ENCODE data around the gene MARCKS. TPM values are rescaled to one million over a fixed set of nuclear protein-coding genes. Genes with fewer than 3 reads are reported as not detected.
"Not testable (repeated sequence)": the region's sequence is repeated elsewhere in the genome, so short reads cannot be mapped to it uniquely, and the experiment has no call there.

The MARCKS gene
- total RNA-seq, 2 donors from 2014 or later, result 9.8 to 13.5 TPM

DNA sequence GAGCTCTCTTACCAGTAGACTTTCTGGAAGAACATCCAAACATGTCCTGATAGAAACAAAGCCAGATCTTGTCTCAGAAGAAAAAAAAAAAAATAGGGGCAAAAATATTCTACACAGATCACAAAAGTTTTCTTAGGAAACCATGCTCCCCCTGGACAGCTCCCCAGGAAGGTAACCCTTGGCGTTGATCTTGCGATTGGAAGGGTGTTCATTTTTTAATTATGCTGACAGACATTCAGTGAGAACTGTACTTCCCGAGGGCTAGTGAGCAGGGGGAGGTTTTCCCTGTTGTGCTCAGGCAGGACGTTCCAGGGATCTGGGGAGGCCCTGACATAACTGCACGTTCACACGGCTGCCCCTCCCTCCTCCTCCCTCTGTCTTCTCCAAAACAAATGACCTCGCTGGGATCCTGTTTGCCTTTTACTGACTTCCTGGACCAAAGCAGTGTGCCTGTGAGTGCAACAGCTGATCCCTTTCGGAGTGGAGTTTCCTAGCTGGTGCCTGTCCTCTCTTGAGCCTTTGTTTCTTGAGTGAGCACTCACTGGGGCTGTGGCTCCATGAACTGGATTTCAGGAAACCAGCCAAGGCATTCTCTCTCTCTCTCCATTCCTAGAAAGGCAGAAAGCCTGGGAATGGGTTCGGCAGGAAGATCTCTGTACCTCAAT is 46.7 kb downstream of the MARCKS start:
- H3K4me3 ChIP-seq, result no peak overlapping the region
- no peaks in the 10 kb centered on the region for H3K36me3 ChIP-seq
- no peak for TF ChIP-seq CTCF (IDR thresholded peaks at IDR 0.05)
- DNase-seq (ENCODE audit: low spot score), result no peak
- peaks cover 0 to 10% of the 10 kb centered on the region in 2 donors for H3K4me1 ChIP-seq
- H3K27me3 ChIP-seq, result no peaks in the 10 kb centered on the region
- no peak overlapping the region for H3K27ac ChIP-seq
- H3K9me3 ChIP-seq, result no peaks in the 10 kb centered on the region

DNA sequence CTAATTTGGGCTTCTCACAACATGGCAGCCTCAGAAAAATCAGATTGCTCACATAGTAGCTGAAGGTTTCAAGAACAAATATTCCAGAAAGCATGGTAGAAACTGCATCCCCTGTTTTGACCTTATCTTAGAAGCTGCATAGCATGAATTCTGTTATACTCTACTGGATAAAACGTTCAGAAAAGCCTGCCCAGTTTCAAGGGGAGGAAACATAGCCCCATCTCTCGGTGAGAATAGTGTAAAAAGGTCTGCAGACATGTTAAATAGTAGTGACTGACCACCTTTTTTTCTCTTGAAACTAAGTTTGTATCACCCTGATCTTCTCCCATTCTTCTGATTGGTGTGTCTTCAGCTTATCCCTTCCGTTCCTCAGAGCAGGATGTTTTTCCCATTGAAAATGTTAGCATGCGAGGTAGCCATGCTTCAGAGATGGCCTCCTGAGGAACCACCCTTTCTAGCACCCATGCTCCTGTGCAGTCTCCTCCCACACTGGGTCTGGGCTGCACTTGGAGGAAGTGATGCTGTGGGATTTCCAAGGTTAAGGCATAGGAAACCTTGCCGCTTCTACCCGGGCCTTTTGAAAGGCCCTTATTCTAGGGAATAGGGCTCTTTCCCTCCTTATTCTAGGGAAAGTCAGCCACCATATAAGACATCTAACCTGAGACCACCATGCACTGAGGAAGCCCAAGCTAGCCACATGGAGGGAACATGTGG is 50.1 kb downstream of the MARCKS start:
- Histone ChIP-seq H3K36me3 (no peaks in the 10 kb centered on the region), H3K9me3 (no peaks in the 10 kb centered on the region), H3K27me3 (no peaks in the 10 kb centered on the region), H3K4me1 (peaks cover 0 to 10% of the 10 kb centered on the region in 2 donors), H3K4me3 (no peak overlapping the region), H3K27ac (no peak overlapping the region)
- no peak for TF ChIP-seq CTCF (IDR thresholded peaks at IDR 0.05)
- no peak for DNase-seq (ENCODE audit: low spot score)

DNA sequence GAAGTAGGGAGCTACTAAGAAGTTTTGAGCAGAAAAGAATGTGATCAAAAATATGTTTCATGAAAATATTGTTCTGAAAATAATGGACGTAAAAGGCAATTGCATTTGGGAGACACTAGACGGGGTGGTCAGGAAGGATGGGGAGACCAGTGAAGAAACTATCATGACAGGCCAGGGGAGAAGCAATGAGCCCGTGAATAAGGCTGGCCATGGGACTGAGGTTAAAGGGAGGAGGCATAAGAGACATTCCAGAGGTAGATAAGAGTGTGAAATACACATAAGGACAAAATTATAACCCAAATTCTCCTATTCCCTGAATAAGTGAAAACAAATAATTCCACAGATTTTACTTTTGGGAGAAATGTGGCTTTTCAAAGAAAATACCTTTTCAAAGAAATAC is 51.7 kb downstream of the MARCKS start:
- no peak overlapping the region for H3K4me3 ChIP-seq
- H3K27ac ChIP-seq, result no peak overlapping the region
- TF ChIP-seq CTCF (IDR thresholded peaks at IDR 0.05), result no peak
- H3K9me3 ChIP-seq, result peaks cover 0 to 2% of the 10 kb centered on the region in 2 donors
- no peak for DNase-seq (ENCODE audit: low spot score)
- H3K4me1 ChIP-seq, result peaks cover 0 to 7% of the 10 kb centered on the region in 2 donors
- no peaks in the 10 kb centered on the region for H3K27me3 ChIP-seq
- H3K36me3 ChIP-seq, result no peaks in the 10 kb centered on the region

DNA sequence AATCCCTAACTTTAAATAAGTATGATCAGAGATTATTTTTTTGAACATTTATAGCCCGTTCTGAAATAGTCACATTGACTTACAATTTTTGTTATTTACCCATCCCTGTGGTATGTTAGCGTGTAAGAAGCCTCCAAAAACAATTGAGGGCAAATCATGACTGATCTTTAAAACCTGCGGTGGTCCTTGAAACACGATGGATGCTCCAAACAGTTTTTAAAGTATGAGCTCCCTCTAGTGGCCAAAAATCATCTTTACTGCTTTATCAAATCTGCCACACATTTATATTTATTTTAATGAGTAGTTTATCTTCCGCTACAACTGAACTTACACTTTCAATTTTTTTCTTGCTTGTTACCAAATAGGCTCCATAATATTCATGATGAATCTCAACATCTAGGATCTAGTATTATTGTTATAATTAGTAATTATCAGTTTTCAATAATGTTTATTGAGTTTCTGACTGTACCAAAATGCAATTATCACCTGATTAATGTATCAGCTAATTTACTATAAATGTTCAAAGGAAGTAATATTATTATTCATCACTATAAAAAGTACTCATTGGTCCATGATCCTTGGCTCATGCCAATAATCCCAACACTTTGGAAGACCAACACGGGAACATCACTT is 52.2 kb downstream of the MARCKS start:
- H3K4me3 ChIP-seq, result no peak overlapping the region
- H3K4me1 ChIP-seq, result peaks cover 0 to 1% of the 10 kb centered on the region in 2 donors
- TF ChIP-seq CTCF (IDR thresholded peaks at IDR 0.05), result peak; percentile 72 to 82
- H3K27ac ChIP-seq, result no peak overlapping the region
- H3K27me3 ChIP-seq, result no peaks in the 10 kb centered on the region
- peaks cover 0 to 6% of the 10 kb centered on the region in 2 donors for H3K9me3 ChIP-seq
- H3K36me3 ChIP-seq, result no peaks in the 10 kb centered on the region
- no peak for DNase-seq (ENCODE audit: low spot score)

DNA sequence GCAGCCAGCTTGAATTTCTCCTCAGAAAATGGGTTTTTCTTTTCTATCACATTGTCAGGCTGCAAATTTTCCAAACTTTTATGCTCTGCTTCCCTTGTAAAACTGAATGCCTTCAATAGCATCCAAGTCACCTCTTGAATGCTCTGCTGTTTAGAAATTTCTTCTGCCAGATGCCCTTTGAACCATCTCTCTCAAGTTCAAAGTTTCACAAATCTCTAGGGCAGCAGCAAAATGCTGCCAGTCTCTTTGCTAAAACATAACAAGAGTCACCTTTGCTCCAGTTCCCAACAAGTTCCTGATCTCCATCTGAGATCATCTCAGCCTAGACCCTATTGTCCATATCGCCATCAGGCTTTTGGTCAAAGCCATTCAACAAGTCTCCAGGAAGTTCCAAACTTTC is 53.1 kb downstream of the MARCKS start:
- DNase-seq (ENCODE audit: low spot score); H3K27ac ChIP-seq; H3K9me3 ChIP-seq; H3K36me3 ChIP-seq; H3K4me1 ChIP-seq; H3K27me3 ChIP-seq; H3K4me3 ChIP-seq: not testable (repeated sequence)

Other genes starting within 250 kb of the MARCKS start
- gene HDAC2, start 113.8 kb downstream of the MARCKS start, total RNA-seq, result 10 to 100 TPM; 25.6 to 32.4 TPM